T-helper 22 cell (primary cell): Measurements from ENCODE around the gene P2RX4.
"Not testable (repeated sequence)": the region's sequence is repeated elsewhere in the genome, so short reads cannot be mapped to it uniquely, and the experiment has no call there.

Experiments used
- DNase-seq: peaks from one replicate; pipeline ENCODE4 v3.0.0-alpha.2; 2020; ENCODE audit warnings: low read depth

Gene P2RX4

DNA sequence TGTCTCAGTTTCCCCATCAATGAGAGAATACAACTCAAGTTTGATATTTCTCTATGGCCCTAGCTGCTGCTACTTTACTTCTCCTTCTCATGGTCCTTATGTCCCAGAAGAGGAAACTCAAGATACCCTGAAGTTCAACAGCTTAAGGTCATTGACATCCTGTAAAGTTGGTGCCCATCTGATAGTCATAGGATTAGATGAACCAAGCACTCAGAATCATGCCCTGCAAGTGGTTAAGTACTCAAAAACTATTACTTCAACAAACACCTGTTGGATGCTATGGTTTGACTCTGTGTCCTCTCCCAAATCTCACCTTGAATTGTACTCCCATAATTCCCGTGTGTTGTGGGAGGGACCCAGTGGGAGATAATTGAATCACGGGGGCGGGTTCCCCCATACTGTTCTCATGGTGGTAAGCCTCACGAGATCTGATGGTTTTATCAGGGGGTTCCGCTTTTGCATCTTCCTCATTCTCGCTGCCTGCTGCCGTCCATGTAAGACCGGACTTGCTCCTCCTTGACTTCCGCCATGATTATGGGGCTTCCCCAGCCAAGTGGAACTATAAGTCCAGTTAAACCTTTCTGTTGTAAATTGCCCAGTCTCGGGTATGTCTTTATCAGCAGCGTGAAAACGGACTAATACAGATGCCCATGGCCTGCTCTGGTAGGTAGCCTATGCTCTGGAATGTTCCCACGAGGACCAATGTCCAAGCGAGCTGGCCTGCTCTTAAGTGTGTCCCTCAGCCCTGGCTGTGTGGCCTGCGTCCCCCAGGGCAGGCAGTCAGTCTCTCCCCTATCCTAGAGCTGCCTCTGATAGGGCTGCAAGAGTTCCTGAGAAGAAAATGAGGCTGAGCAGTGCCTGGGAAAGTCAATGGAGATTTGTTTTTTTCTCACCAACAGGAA is 68.5 kb downstream of the P2RX4 start:
- no peak for DNase-seq

DNA sequence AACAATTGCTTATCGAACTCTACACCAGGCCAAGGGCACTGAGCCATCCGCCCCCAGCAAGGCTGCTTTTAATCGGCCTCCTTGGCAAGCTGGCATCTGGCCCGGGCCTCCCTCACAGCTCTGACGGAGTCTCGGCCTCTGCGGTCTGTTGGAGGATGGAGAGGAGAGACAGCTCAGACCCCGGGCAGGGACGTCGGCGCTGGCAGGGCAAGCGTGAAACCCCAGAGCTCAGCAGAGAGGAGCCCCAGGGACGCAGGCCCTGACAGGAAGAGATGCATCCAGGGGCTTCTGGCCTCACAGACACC is 69.1 kb downstream of the P2RX4 start:
- DNase-seq = no peak

DNA sequence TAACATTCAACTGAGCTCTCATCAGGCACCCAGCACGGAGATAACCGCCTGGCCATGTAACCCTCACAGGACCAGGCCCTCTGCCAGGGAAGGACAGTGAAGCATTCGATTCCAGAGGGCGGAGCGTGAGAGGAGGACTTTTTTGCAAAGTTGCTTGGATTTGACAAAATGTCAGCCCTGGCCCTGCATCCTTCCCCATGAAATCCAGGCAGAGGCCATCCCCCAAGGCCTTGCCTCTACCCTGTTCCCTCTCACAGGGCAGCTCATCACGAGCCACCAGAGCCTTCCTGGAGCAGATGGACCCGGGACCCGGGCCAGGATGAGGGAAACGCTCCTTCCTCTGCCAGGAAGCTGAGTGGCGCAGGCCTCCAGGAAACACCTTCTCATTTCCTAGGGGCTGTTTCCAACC is 69.6 kb downstream of the P2RX4 start:
- no peak for DNase-seq

DNA sequence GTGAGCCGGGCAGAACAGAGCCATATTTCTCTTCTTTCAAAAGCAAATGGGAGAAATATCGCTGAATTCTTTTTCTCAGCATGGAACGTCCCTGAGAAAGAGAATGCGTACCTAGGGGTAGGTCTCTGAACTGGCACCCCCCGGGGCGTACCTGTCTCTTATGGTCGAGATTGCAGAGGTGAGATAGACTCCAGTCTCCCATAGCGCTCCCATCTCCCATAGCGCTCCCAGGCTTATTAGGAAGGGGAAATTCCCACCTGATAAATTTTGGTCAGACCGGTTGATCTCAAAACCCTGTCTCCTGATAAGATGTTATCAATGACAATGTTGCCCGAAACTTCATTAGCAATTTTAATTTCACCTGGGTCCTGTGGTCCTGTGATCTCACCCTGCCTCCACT is 70.6 kb downstream of the P2RX4 start:
- not testable (repeated sequence) for DNase-seq

DNA sequence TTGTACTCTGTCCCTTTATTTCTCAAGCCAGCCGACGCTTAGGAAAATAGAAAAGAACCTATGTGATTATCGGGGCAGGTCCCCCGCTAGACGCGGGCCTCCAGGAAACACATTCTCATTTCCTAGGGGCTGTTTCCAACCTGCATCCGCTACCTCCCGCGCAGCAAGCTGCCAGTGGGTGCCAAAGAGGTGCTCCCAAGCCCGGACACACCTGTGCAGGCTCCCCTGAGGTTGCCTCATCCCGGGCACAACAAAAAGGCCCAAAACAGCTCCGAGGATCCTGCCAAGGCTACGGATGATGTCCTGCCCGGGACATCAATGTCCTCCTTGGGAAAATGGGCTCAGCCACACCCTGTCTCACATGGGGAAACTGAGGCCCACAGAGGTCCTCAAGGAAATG is 71.2 kb downstream of the P2RX4 start:
- DNase-seq = not testable (repeated sequence)

DNA sequence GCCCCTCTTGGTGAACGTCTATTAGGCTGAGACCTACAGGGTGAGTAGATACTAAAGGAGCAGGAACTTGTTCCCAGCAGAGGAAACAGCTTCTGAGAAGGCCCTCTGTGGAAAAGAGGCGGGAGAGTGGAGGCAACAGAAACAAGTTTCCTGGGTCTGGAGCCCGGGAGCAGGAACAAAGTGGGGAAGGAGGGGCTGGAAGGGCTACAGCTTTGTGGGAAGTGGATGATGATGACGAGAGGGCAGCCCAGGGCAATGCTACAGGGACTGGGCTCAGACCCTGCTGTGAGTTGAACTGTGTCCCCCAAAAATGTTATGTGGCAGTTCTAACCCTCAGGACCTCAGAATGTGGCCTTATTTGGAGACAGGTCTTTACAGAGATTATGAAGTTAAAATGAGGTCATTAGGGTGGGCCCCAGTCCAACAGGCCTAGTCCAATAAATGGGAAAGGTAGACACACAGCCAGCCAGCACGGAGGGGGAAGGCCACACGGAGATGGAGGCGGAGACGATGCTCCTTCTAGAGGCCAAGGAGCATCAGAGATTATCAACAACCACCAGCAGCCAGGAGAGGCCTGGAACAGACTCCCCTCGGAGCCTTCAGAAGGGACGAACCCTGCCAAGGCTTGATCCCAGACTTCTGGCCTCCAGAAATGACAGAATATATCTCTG is 72.3 kb downstream of the P2RX4 start:
- DNase-seq = no peak

DNA sequence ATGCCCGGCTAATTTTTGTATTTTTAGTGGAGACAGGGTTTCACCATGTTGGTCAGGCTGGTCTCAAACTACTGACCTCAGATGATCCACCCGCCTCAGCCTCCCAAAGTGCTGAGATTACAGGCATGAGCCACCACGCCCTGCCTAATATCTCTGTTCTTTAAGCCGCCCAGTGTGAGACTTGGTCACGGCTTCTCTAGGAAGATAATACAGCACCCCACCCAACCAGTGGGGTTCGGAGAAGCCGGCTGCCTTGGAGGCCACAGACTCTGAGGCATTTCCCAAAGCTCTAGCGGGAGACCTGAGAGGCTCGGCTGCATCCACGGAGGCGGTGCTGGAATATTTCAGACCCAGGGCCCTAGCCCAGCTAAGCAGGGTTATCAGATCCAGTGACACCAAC is 73.0 kb downstream of the P2RX4 start:
- DNase-seq = not testable (repeated sequence)

DNA sequence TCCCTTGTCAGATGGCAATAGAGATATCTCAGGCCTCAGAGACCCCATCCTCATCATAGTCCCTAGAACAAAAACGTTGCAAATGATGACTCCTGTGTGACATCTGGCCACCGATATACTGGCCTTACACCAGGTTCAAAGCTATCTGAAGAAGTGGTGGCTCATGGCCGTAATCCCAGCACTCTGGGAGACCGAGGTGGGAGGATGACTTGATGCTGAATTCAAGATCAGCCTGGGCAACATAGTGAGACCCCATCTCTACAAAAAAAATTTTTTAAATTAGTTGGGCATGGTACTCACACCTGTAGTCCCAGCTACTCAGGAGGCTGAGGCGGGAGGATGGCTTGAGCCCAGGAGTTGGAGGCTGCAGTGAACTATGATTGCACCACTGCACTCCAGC is 73.5 kb downstream of the P2RX4 start:
- no peak for DNase-seq
